Uterus (tissue), 4 donors: Measurements from ENCODE around the gene BCL2L14. TPM values are rescaled to one million over a fixed set of nuclear protein-coding genes. Genes with fewer than 3 reads are reported as not detected.

Experiments
- DNase-seq, 2 donors: peaks; one replicate each; pipeline ENCODE4 v3.0.0-alpha.2; 2019 to 2020
- H3K27ac ChIP-seq, 2 donors: fragments of 200-600 bp; sonication (generic); 1 replicate in 1 of 2; 2 replicates in 1 of 2; pipeline ENCODE4 v1.5.1; 2016 to 2018
- H3K27me3 ChIP-seq, 2 donors: fragments of 200-600 bp; sonication (generic); one replicate each; pipeline ENCODE4 v1.5.1; 2018 to 2019; ENCODE audit warnings: control low read depth in 1 of 2
- H3K36me3 ChIP-seq, 2 donors: fragments of 200-600 bp; sonication (generic); one replicate each; pipeline ENCODE4 v1.5.1; 2019; ENCODE audit warnings: control low read depth in 1 of 2
- H3K4me1 ChIP-seq, 2 donors: fragments of 200-600 bp; sonication (generic); one replicate each; pipeline ENCODE4 v1.5.1; 2018 to 2019; ENCODE audit warnings: control low read depth in 1 of 2
- H3K4me3 ChIP-seq, 2 donors: fragments of 200-600 bp; sonication (generic); 1 replicate in 1 of 2; 2 replicates in 1 of 2; pipeline ENCODE4 v1.5.1; 2018 to 2019; ENCODE audit warnings: mild to moderate bottlenecking in 1 of 2
- H3K9me3 ChIP-seq, 2 donors: fragments of 200-600 bp; sonication (generic); one replicate each; pipeline ENCODE4 v1.5.1; 2019; ENCODE audit warnings: control low read depth in 1 of 2
- POLR2A ChIP-seq, 2 donors: fragments of 450-650 bp; IDR thresholded peaks; one replicate each; pipeline ENCODE4 v1.6.1; 2016; ENCODE audit warnings: antibody characterized with exemption in 2 of 2, mild to moderate bottlenecking in 1 of 2, moderate library complexity in 1 of 2
- intact Hi-C: fragments of 100-400 bp; cut with DNase I; formaldehyde crosslinking; loops from one replicate; pipeline ENCODE4 v1.15.1; 2023; ENCODE audit warnings: low total_unique reads
- microRNA-seq: library from miRNA; unstranded; fragments of <30 nt; microRNA quantifications from one replicate; pipeline ENCODE4, GENCODE V29; 2016; ENCODE audit warnings: borderline microRNAs expressed, borderline replicate concordance
- total RNA-seq, 4 donors: library from RNA; depleted of rRNA in 3 of 4; stranded (reverse); fragments of >200 nt in 3 of 4; gene quantifications; one replicate each; pipeline versions ENCODE4 v1.1.0 to v1.2.4, GENCODE V29; 2014 to 2023
- TF ChIP-seq, protein P1 (sequence below), 4 experiments: fragments of 200-600 bp in 2 of 4; fragments of 450-650 bp in 2 of 4; sonication (generic) in 2 of 4; IDR thresholded peaks; one replicate each; pipeline ENCODE4 v1.5.1; 2016 to 2019; ENCODE audit warnings: antibody characterized with exemption in 4 of 4, mild to moderate bottlenecking in 2 of 4, moderate library complexity in 1 of 4
- donor health status: DM: yes; HTN: yes; CAD: no.

BCL2L14 gene
- total RNA-seq, 4 donors from 2014 or later, result not detected

- H3K36me3 ChIP-seq, result no peaks in the 10 kb centered on the region
Observed at GRCh38 chr12:12147111-12147510, 76.4 kb downstream of the BCL2L14 start.

More at GRCh38 chr12:12147111-12147510, 76.4 kb downstream of the BCL2L14 start:
- DNase-seq, result no peak
- Histone ChIP-seq H3K4me1 (no peaks in the 10 kb centered on the region), H3K27ac (no peak overlapping the region), H3K4me3 (no peak overlapping the region), H3K27me3 (no peaks in the 10 kb centered on the region), H3K9me3 (no peaks in the 10 kb centered on the region)
- intact Hi-C loops, result no loop called here
- TF ChIP-seq POLR2A (IDR thresholded peaks at IDR 0.05), result no peak
- TF ChIP-seq, protein P1, sequence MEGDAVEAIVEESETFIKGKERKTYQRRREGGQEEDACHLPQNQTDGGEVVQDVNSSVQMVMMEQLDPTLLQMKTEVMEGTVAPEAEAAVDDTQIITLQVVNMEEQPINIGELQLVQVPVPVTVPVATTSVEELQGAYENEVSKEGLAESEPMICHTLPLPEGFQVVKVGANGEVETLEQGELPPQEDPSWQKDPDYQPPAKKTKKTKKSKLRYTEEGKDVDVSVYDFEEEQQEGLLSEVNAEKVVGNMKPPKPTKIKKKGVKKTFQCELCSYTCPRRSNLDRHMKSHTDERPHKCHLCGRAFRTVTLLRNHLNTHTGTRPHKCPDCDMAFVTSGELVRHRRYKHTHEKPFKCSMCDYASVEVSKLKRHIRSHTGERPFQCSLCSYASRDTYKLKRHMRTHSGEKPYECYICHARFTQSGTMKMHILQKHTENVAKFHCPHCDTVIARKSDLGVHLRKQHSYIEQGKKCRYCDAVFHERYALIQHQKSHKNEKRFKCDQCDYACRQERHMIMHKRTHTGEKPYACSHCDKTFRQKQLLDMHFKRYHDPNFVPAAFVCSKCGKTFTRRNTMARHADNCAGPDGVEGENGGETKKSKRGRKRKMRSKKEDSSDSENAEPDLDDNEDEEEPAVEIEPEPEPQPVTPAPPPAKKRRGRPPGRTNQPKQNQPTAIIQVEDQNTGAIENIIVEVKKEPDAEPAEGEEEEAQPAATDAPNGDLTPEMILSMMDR (IDR thresholded peaks at IDR 0.05), result no peak

Small RNA genes within 50 kb of the gene (microRNA-seq; reads per million reads assigned to microRNA genes)
- gene MIR1244-4, result not detected

Other genes starting within 250 kb of the BCL2L14 start
- 100 to 1,000 TPM in 1 of 4 donors, 10 to 100 TPM in 3; 18.7 to 141 (median 50.1) TPM for gene LRP6, start 196.1 kb downstream of the BCL2L14 start, total RNA-seq